ENCODE results near the gene RXFP4.
"Not testable (repeated sequence)": the region's sequence is repeated elsewhere in the genome, so short reads cannot be mapped to it uniquely, and the experiment has no call there.

RXFP4 gene

DNA sequence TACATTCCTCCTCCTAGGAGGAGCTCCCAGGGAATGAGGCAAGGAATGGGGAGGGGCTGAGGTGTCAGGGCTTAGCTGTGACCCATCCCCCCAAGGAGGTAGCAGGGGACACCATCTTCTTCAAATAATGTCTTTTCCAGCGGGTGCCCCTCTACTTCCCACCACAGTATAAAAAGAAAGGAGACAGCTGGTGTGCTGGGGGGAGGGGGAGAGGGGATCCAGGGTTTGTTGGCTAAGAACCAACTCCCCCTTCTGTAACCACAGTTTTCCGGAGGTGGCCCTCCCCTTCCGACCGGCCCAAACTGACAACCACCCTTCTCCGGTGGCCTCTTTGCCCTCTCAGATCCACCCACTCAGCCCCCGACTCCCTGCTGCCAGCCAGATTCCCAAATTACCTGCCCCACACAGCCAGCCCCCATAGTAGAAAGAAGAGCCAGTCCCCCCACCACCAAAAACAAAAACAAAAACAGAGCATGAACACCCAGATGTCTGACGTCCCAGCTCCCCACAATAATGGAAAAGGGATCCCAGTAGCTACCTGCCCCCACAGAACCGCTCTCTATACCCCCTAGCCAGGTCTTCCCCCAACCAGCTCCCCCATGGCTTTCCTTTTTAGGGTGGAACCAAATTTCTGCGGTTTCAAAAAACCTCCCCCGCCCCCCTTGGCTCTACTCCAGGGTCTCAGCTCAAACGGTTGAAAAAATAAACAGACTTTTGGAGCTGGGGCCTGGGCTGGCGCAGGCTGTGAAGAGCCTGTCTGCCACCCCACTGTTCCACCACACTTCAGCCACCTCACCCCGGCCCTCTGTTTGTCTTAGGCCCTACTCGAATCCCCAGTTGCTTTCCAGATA lies 34.8 kb downstream of the RXFP4 start:
- peak overlapping the region; percentile 68 for H3K4me3 ChIP-seq (ENCODE audit: low read length)
- no peak for TF ChIP-seq ZNF274 (IDR thresholded peaks at IDR 0.05; ENCODE audit: low read depth, low read length)

DNA sequence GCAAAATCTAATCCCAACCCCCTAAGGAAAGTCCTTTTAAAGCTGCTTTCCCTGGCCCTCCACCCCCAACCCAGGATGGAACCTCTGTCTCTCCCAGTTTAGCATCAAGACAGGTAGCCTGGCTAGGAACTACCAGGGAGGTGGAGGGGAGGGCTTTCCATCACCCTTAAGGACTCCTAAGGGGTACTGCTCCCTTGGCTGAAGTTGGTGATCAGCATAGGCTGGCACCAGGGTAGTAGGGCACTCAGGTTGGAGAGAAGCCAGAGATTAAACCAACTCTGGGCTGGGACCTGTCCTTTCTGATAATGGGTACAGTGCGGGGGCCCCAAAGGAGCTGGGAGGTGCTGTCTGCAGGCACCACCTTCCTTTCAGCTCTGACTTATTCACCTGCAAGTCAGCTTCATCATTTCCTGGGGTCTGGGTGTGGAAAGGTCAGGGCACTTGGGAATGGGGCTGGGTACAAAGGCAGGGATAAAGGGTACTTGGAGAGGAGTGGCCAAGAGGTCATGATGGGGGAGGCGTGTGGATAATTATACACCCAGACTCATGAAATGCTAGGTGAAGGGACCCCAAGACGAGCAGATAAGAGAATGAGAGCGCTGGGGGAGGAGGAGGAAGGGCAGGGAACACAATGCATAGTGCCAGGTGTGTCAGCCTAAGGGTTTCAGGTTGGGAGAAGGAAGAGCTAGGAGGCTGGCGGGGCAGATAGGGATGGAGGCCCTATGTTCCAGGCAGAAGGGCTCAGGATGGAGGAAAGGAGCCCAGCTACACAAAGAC lies 35.7 kb downstream of the RXFP4 start:
- no peak for TF ChIP-seq ZNF274 (IDR thresholded peaks at IDR 0.05; ENCODE audit: low read depth, low read length)
- H3K4me3 ChIP-seq (ENCODE audit: low read length), result peak overlapping the region; percentile 68

DNA sequence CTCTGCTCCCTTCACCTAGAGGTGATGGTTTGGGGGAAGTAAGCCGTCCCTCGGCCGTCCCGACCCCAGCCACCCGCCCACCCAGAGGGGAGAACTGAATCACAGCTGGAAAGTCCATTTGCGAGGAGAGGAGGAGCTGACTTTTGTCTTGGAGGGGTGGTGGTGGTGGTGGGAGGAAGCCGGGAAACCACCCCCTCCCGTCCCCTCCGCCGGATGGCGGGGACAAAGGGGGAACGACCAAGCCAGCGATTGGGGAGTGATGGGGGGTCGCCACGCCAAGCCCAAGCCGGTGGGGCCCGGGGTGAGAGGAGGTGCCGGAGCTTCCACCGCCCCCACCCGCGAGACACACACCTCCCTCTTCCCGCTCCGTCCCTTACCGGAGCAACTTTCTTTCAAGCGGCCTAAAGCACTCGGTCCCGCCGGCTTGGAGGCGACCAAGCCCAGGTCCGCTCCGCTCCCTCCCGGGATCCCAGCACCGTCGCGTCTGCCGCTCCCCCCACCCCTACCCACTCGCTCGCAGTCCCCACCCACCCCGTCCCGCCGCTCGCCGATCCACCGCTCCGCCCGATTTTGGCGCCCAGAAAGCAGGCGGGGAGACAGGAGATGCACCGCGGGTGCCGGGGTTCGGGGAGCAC lies 36.4 kb downstream of the RXFP4 start:
- peak overlapping the region; percentile 68 for H3K4me3 ChIP-seq (ENCODE audit: low read length)
- TF ChIP-seq ZNF274 (IDR thresholded peaks at IDR 0.05; ENCODE audit: low read depth, low read length), result no peak

- TF ChIP-seq ZNF274 (IDR thresholded peaks at IDR 0.05; ENCODE audit: low read depth, low read length), result no peak
- peak within 1 kb of the TSS; percentile 68 for H3K4me3 ChIP-seq (ENCODE audit: low read length)
Observed at GRCh38 chr1:155978325-155978972, 37.0 kb downstream of the RXFP4 start, which contains the start of gene ARHGEF2. ARHGEF2 (minus strand) TSS chr1:155978547; CDS start chr1:155978427, 120 bp downstream.

GRCh38 chr1:155978973-155979429 lies 37.6 kb downstream of the RXFP4 start:
- no peak for TF ChIP-seq ZNF274 (IDR thresholded peaks at IDR 0.05; ENCODE audit: low read depth, low read length)
- peak overlapping the region; percentile 68 for H3K4me3 ChIP-seq (ENCODE audit: low read length)

GRCh38 chr1:155979597-155980343 lies 38.3 kb downstream of the RXFP4 start:
- peak overlapping the region; percentile 68 for H3K4me3 ChIP-seq (ENCODE audit: low read length)
- TF ChIP-seq ZNF274 (IDR thresholded peaks at IDR 0.05; ENCODE audit: low read depth, low read length), result no peak

- TF ChIP-seq ZNF274 (IDR thresholded peaks at IDR 0.05; ENCODE audit: low read depth, low read length), result no peak
- H3K4me3 ChIP-seq (ENCODE audit: low read length), result peak overlapping the region; percentile 9; the same call in 1 of the 2 replicates
Observed at GRCh38 chr1:155981266-155982088, 40.0 kb downstream of the RXFP4 start.

GRCh38 chr1:155982106-155982505 lies 40.7 kb downstream of the RXFP4 start:
- no peak overlapping the region; the same call in 1 of the 2 replicates for H3K4me3 ChIP-seq (ENCODE audit: low read length)
- no peak for TF ChIP-seq ZNF274 (IDR thresholded peaks at IDR 0.05; ENCODE audit: low read depth, low read length)

DNA sequence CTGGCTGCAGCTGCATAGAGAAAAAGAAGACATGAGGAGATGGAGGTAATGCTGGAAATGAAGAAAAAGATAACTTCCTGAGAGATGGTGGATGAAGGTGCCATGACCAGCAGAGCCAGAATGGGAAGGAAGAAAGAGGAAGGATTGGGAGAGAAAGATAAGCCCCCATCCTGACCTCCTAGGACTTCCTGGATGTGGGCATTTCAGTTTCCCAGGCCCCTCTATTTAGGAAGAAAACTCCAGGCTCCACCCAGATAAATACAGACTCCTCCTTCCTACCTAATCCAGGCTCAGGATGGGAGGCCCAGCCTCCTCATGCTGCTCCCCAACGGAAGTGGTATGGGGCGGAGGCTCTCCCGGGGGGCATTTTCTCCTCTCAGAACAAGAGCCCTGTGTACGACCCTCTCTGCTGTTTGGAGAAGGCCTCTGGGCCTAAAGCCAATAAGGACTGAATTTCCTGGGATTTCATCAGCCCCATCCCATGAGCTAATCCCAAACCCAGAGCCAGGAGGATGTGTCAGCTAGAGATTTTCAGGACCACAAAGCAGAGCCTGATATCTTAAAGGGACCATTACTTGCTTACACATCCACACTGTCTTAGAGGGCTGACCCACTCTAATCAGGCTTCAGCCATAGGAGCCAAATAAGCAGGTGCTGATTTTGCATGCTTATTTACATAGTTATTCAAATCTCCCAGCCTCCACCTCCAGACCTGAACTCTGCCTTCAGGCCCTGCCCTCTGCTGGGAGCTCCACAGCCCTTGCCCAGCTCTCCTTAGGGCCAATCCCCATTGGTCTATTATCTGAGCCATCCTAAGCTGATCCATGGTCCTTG lies 42.0 kb downstream of the RXFP4 start:
- H3K4me3 ChIP-seq (ENCODE audit: low read length), result no peak overlapping the region
- no peak for TF ChIP-seq ZNF274 (IDR thresholded peaks at IDR 0.05; ENCODE audit: low read depth, low read length)

DNA sequence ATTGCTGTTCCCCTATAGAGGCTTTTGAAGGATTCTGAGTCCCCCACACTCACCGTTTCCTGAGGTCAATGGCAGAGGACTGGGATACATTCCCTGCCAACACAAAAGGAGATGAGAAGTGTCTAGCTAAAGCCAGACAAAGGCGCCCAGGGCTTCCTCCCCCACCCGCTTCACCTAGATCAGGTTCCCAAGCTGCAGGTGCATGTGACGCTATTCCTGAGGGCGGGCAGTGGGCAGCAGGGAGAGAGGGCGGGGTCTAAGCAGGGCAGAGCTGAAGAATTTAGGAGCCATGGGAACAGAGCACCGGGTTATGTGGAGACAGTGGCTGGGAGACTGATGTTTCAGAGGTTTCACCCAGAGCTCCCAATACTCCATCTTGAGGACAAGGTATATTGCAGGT lies 42.9 kb downstream of the RXFP4 start:
- no peak for TF ChIP-seq ZNF274 (IDR thresholded peaks at IDR 0.05; ENCODE audit: low read depth, low read length)
- H3K4me3 ChIP-seq (ENCODE audit: low read length), result no peak overlapping the region

GRCh38 chr1:155984903-155985645 lies 43.6 kb downstream of the RXFP4 start:
- not testable (repeated sequence) for H3K4me3 ChIP-seq (ENCODE audit: low read length)

Data from GM08714 (cell line).